HEK293 (cell line): Measurements from ENCODE around the gene ZNF473.

Experiments
- SP7 ChIP-seq: fragments of 450-650 bp; formaldehyde crosslinking; IDR thresholded peaks from 2 replicates; pipeline ENCODE4 v1.5.1; 2016; ENCODE audit warnings: missing biosample characterization, missing genetic modification characterization
- TCF7L2 ChIP-seq: IDR thresholded peaks from 2 replicates; pipeline ENCODE4 v1.6.1; 2011; ENCODE audit warnings: low read depth, mild to moderate bottlenecking, inconsistent platforms, low read length, moderate library complexity, borderline replicate concordance
- ZNF501 ChIP-seq: fragments of 450-650 bp; formaldehyde crosslinking; IDR thresholded peaks from 2 replicates; pipeline ENCODE4 v1.5.1; 2016; ENCODE audit warnings: missing biosample characterization, missing genetic modification characterization
- TF ChIP-seq, protein P1 (sequence below): fragments of 450-650 bp; formaldehyde crosslinking; IDR thresholded peaks from 2 replicates; pipeline ENCODE4 v1.5.1; 2016; ENCODE audit warnings: missing biosample characterization, missing genetic modification characterization
- TF ChIP-seq, protein P2 (sequence below): fragments of 450-650 bp; formaldehyde crosslinking; IDR thresholded peaks from 2 replicates; pipeline ENCODE4 v1.5.1; 2016; ENCODE audit warnings: missing biosample characterization, missing genetic modification characterization, low read depth

DNA sequence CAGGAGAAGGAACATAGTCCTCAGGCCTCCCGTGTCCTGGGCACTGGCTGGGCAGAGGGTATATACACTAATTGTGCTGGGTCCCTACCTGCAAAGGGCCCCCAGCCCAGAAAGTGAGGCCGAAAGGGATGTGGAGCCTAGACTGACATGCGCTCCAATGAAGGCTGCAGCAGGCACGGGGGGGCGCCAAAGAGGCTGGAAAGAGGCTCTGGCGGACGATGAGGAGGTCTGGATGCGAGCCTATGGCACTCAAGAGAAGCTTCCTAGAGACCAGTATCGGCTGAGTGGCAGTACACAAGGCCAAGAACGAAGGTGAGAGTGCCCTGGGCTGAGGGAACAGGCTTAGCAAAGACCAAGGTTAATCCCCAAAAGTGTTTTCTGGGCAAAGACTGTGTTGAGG lies 17.3 kb upstream of the ZNF473 start:
- TF ChIP-seq, protein P1, sequence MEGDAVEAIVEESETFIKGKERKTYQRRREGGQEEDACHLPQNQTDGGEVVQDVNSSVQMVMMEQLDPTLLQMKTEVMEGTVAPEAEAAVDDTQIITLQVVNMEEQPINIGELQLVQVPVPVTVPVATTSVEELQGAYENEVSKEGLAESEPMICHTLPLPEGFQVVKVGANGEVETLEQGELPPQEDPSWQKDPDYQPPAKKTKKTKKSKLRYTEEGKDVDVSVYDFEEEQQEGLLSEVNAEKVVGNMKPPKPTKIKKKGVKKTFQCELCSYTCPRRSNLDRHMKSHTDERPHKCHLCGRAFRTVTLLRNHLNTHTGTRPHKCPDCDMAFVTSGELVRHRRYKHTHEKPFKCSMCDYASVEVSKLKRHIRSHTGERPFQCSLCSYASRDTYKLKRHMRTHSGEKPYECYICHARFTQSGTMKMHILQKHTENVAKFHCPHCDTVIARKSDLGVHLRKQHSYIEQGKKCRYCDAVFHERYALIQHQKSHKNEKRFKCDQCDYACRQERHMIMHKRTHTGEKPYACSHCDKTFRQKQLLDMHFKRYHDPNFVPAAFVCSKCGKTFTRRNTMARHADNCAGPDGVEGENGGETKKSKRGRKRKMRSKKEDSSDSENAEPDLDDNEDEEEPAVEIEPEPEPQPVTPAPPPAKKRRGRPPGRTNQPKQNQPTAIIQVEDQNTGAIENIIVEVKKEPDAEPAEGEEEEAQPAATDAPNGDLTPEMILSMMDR: peak; percentile 26; the same call in 1 of the 2 replicates
- TF ChIP-seq, protein P2, sequence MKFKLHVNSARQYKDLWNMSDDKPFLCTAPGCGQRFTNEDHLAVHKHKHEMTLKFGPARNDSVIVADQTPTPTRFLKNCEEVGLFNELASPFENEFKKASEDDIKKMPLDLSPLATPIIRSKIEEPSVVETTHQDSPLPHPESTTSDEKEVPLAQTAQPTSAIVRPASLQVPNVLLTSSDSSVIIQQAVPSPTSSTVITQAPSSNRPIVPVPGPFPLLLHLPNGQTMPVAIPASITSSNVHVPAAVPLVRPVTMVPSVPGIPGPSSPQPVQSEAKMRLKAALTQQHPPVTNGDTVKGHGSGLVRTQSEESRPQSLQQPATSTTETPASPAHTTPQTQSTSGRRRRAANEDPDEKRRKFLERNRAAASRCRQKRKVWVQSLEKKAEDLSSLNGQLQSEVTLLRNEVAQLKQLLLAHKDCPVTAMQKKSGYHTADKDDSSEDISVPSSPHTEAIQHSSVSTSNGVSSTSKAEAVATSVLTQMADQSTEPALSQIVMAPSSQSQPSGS (tag by site-specific recombination): no peak
- TF ChIP-seq SP7 (tag by site-specific recombination) (no peak), ZNF501 (tag by site-specific recombination) (no peak), TCF7L2 (no peak)
